Iris pigment epithelial cell (primary cell): Measurements from ENCODE around the gene ENHO.
A peak's percentile ranks its signal among the peaks of the same experiment; 100 is the strongest.

Source experiments
- DNase-seq: peaks from one replicate; pipeline ENCODE4 v3.0.0-alpha.2; 2011; ENCODE audit warnings: low read depth

The ENHO gene

DNA sequence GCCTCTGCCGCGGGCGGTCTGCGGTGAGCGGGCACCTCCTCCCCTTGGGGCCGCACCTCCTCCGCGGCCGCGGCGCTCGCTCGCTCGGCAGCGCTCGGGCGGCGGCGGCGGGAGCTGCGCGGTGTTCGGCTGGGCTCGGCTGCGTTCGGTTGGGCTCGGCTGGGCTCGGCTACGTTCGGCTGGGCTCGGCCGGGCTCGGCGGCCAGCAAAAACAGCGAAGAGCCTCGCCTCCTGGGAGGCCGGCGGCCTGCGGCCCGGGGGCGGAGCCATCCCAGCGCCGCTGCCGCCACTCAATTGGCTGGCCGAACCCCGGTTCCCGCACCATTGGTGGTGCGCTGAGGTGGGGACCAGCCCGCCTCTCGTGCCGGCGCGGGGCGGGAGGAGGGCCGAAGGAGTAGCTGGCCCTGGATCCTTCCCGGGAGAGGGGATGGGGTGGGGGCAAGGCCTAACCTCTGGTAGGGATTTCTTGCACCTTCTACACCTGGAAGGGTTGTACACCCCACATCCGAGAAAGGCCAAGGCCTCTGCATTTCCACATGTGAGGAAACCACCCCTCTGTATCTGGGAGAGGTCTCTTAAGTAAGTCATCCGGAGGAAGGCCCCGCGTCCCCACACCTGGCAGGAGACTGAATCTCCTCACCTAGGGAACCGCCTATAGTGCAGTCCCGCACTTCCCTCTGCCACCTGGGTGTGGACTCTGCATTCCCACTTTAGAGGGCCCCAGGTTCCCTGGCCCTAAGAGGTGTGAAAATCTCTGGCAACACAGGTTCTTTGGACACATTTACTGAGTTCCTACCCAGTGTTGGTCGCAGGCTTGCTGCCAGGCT lies at the start of gene ENHO:
Gene ENHO (minus strand): TSS at position 20 of the 827 bp plus-strand sequence. CDS start 1,295 bp downstream, outside the sequence.
- peak; percentile 84 for DNase-seq

DNA sequence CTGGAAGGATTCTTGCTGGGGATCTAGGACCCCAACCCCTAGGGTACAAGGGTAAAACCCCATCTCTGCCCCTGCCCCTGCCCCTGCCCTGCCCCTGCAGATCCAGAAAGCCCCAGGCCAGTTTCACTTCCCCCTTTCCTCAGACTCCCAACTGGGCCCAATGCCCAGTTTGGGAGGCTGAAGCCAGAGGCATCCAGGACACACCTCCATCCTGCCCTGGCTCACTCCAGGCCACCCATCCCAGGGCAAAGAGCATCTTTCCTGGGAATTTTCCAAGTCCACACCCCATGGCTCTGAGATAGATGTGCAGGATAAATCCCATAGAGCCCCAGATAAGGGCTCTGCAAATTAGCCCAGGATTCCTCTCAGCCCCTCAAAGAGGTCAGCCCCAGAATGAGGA lies 49.3 kb upstream of the ENHO start:
- DNase-seq: no peak

DNA sequence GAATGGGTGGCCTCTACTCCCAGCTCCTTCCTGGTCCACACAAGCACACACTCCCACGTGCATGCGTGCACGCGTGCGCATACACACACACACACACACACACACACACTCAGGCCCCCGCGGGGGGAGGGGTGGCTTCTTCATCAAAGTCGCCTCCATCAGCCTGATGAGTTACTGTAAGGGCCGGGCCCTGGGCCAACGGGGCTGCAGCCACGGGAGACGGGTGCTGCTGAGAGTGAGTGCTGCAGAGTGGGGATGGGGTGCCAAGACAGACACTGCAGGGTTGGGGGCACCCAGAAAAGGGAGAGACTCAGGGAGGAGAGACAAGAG lies 48.7 kb upstream of the ENHO start:
- DNase-seq: no peak

DNA sequence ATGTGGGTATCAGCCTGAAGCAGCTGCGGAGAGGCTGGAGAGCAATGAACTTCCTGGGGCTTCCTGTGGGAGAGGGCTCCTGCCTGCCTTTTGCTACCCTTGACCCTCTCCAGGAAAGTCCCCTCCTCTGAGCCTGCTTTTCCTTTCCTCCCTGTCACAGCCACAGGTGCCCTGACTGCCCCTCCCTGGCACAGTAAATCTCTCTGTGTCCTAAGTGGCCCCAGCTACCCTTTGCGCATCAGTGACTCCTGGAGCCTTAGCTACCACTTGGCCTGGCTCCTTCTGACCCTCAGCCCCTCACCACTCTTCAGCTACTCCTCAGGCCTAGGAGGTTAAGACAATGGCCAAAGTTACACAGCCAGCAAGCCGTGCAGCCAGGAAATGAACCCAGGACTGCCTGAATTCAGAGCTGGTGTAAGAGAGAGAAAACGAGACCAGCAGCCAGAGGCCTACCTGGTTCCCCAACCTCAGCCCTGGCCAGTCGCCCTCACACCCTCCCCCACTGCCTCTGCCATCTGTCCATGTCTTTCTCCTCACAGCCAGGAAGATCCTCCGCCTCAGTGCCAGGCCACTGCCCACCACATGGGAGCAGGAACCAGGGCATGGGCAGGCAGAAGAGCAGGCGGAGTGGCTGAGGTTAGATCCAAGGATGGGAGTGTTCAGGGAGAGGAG lies 48.2 kb upstream of the ENHO start:
- DNase-seq: no peak

DNA sequence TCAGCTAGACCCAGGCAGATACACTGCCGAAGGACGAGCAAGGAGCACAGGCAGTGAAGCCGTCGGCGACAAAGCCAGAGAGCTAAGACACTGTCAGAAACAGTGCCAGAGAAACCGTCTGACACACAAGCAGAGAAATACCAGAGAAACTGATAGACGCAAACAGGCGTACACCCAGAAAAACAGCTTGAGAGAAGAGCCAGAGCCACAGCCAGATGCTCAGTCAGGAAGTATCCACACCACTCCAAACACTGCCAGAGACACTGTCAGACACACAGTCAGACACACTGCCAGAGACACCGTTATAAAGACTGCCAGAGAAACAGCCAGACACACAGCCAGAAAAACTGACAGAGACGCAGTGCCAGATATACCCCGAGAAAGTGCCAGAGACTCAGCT lies 47.6 kb upstream of the ENHO start:
- no peak for DNase-seq

DNA sequence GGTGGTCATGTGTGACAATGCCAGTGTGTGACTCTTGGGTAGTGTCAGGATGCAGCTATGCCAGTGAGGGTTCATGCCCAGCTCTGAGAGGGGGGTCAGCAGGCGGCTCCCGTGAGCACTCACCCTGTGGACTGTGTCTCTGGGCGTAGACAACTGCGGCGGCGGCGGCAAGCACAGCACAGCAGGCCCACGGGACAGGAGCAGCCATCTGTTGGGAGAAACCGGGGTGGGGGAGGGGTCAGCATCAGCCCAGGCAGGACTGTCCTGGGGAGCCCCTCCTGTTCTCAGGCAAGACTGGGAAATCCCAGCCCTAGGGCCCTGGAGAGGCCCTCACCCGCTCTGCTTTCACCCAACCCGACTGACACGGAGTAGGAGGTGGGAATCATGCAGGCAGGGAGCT lies 46.0 kb upstream of the ENHO start:
- DNase-seq: no peak

DNA sequence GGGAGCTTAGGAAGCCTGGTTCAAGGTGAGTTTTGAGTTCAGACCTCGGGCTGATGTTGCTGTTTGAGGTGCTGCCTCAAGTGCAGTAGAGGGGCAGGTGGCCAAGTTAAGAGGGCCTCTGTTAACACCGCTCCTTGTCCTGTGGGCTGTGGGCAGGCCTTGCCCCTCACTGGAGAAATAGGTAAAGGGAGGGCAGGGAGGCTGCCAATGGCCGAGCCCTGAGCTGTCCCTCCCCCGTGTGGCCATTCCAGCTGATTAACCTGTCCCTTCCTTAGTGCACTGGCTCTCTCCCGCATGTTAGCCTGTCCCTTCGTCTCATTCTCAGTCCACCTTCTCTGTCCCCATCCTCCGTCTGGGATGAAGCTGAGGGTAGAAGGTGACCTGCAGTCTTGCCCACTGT lies 45.3 kb upstream of the ENHO start:
- DNase-seq: no peak

DNA sequence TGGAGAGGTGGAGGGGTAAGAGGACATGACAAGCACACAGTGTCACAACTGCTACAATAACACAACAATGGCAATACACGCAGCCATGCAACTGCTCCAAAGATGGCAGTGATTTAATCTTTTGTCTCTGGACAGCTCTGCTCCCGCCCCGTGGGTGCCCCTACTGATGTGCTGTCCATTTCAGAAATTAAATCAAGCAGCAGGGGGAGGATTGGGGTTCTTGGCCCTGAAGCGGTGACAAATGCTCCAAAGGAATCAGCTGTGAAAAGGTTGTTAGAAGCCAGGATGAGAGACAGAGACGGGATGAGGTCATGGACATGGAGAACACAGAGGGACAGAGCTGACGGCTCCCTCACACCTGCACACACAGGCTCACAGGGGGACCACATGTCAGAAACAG lies 44.2 kb upstream of the ENHO start:
- no peak for DNase-seq

DNA sequence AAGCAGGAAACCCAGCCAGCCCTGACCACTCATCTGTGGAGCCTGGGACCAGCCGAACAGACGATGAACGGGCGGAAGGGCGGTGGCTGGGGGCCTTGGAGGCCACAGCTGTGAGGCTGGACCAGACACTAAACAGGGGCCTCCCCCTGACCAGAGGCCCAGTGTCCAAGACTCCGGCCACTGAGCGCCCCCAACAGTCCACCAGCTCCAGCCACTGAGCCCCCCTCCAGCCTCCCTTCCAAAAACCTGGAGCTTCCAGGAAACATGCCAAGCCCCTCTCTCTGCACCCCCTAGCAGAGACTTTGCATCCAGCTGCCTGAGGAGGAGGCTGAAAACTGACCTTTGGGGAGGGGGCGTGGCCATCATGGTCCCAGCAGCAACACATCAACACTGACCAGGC lies 43.5 kb upstream of the ENHO start:
- DNase-seq: no peak

DNA sequence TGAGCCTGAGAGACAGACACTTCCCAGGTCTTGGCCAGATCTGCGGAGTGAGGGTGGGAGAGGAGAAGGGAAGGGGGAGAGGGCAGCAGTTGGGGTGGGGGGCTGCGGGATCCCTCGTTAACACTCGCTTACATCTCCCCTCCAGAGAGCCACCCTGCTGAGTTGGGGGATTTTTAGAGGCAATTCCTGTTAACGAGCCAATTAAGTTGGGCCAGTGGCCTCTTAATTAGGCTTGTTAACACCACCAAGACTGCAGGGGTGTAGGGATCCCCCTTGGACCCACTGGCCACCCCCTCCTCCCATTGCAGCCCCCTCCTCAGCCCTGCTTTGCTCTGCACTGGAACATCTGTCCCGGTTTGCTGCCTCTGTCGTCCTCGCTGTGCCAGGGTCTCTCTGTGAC lies 43.1 kb upstream of the ENHO start:
- DNase-seq: no peak

DNA sequence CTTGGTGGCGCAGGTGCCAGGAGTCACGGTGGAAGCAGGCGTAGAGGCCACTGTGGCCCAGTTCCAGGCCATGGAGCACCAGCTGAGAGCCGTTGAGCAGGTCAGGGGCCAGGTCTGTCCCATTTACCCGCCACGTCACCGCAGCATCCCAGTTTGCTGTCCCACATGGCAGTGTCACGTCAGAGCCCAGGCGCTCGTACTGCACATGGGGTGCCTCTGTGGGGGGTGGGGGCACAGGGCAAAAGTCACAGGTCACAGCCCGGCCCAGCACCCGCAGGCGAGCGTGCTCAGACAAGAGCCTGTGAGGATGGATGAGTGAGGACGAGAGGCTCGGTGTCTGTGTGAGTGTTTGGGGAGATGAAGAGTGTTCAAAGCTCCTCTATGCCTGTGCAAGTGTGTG lies 41.8 kb upstream of the ENHO start:
- DNase-seq: no peak

DNA sequence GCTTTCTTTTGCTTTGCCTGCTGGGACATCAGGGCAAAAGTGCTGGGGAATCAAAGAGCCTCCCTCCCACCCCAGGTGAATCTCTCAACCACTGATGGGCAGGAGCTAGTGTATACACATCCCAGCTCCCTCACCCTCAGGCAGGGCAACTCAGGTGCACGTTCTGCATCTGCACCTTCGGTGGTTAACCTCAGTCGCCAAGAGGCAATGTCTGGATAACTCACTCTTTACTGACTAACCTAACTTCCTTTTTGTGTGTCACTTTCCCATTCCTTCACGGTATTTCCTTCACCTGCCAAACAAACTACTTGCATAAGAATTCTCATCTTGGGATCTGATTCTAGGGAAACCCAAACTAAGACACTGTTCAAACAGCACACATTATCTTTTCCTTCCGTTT lies 40.5 kb upstream of the ENHO start:
- no peak for DNase-seq

DNA sequence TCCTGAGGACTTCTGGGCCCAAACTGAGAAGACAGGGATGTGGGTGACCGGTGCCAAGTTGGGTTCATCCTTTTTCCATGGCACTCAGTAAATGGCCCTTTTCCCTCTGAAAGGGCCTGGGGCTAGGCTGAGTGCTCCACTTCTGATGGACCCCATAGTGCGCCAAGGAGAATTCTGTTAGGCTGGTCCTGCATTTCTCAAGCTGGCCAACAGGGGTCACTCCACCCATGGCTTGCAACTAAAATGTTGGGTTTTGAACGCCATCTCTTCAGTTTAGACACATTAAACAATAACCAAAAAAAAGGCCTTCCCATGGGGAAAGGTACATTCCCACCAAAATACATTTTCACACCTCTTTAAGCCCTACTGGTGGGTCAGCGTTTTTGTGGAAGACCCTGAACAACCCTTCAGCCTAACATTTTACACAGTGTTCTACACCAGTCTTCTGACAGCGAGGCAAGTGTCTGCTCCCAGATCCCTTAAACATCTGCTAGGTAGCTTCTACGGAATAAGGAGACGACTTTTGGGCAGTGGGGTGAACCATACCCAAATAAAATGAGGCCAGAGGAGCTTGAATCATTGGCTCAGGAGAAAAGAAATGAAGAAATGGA lies 39.5 kb upstream of the ENHO start:
- no peak for DNase-seq

DNA sequence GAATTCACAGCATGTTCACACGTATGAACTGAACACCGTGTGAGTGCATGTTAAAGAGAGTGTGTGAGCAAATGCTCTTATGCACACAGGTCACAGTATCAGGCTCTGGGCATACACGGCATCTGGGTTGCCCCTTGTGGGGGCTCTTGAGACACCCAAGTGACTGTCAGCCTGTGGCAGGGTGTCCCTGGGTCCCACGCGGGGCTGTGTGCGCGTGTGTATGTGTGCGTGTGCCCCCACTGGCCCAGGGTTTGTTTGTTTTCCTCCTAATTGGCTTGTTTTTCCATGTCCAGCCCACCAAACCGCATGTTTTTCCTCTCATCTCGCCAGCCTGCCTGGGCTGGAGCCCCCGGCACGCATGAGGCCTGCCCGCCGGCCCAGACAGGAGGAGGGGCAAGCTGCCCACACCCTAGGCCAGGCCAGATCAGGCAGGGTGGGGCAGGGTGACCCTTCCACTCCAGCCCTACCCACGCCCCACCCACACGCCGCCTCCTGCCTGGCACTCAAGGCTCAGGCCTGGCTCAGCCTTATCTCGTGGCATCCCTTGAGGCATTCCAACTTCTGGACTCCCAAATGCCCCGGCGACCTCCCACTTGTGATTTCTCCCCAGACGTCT lies 37.9 kb upstream of the ENHO start:
- DNase-seq: no peak

DNA sequence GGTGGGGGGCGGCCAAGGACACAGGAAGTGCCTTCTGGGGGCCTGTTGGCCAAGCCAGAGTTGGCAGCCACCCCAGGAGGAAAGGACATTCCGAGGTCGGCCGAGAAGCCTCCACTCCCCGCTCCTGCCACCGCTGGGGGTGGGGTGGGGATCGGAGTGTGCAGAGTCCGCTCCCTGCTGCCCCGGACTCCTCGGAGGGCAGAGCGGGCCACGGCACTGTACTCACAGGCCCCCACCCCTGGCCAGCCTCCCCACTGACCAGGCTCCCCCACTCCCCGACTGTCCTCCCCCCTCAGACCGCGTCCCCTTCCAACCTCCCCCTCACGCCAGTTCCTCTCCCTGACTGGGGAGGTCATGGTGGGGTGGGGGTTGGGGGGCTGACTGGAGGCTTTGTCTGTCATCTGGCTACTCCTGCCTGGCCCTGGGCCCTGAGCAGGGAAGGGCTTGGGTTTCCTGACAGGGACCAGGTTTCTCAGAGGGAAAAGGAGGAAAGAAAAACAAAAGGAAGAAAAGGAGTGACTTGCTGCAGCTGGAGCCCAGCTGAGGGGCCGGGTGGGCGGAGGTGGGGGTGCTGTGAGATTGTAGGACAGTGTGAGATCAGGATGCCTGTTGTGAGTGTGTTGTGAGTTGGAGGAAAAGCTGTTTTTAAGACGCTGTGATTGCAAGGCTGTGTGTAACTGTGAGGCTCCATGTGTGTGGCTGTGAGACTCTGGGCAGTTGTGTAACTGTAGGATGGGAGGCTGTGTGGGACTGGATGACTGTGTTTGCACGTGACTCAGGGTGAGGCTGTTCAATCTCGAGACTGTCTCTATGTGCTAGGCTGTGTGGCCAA lies 37.0 kb upstream of the ENHO start:
- DNase-seq: peak; percentile 79

DNA sequence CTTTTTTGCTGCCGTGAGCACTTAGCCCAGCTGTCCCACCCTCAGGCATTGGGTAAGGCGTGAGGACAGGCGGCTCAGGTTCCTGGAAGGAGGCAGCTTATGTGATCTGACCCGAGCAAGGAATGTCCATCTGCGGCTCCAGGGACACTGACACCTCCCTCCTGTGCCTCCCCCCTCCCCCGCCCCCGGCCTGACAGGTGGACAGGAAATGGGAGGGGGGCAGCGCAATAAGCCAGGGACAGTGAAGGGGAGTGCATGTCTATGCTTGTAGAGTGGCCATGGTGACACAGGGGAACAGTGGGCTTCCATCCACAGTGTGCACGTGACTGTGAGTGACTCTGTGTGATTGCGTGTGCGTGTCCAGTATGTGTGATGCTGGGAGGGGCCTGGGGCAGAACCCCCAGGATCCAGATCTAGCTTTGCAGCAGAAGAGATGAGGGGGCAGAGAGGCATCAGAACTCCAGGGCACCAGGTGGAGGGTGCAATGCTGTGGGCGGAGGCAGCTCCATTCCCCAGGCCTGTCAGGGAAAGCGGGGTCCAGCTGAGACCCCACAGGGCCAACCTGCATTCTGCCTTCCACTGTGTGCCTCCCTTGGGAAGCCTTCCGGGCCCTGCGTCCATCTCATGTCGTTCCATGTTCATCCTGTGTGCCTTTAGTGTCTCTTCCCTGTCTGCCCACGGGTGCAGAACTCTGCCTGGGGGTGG lies 36.3 kb upstream of the ENHO start:
- DNase-seq: no peak

DNA sequence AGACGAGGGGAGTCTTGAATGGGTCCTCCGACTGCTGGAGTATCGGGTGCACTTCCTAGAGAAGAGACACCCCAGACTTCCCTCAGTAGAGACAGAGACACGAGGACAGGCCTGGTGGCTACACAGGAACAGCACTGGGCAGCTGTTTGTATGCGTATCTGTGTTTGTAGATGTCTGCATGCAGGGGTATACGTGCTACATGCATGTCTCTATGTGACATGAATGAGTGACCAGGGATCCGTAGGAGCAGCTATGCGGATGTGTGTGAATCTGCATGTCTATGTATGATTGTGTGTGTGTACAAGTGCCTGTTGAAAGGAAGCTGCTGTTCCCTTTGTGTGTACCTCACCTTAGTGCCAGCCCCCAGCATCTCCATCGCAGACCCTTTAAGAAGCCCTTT lies 35.6 kb upstream of the ENHO start:
- DNase-seq: no peak

DNA sequence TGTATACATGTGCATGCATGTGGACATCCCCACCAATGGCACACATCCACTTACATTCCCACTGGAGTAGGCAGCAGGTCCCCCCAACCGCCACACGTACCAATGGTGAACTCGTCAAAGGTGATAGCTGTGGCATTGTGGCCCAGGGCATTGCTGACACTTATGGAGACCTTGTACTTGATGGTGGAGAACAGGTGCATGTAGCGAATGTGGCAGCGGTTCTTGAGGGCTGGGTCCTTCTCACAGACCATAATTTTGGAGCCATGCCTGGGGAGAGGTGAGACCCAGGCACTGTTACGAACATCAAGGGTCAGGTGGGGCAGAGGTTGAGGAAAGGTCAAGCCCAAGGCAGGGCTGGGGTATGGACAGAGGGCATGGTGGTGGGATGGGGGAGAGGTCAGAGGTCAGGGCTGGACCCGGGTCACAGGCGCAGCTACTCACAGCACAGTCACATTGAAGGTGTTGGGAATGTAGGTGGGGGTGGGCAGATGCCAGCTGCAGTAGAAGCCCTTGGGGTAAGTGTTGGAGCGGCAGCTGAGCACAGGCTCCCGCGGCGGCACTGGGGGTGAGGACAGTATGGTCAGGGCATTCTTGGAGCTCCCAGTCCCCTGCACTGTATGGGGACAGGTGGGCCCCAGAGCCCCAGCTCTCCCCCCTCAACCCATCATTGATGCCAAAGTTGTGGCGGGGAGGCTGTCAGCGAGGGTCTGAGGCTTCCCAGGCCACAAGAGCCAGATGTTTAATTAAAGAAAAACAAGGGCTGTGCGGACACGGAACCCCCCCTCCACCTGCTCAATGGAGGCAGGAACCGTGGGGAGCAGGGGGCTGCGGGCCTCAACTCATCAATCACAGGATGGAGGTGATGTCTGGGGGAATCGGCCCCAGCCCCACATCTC lies 34.9 kb upstream of the ENHO start:
- no peak for DNase-seq

DNA sequence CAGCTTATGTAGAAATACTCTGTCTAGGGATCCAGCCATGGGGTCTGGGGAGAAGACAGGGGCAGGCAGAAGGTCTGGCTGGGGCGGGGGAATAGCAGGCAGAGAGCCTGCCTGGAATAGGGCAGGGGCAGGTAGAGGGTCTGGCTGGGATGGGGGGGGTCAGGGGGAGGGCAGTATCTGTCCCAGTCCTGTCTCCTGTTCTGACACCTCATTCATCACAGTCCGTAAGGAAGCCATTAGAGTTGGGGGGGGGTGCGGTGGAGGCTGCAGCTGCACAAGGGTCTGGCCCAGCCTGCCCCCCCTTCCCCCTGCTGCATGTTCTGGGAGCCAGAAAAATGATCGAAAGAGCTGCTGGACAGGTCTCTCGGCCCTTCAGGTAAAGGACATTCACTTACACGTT lies 34.2 kb upstream of the ENHO start:
- DNase-seq: no peak

DNA sequence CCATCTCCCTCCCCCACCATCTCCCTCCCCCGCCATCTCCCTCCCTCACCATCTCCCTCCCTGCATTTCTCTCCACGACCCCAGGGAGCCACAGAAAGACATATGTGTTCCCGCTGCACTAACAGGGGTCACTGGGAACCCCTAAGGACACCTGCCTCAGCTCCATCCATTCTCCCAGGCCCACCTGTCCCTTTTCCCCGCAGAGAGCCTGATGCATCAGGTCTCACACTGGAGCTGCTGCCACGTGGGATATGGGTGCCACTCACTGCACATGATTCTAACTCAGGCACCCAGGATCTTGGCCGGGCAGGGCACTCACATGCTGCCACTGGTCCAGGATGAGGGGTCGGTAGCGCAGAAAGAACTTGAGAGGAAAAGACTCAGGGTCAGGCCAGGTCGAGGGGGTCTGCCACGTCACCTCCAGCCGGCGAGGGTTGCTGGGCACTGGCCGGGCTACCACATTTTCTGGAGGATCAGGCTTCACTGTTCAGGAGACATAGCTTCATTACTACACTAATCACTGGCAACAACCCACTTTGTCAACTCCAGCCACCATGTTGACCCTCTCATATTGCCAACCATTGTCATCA lies 33.2 kb upstream of the ENHO start:
- DNase-seq: no peak
